ENCODE data around the gene SIVA1. TPM values are rescaled to one million over a fixed set of nuclear protein-coding genes. Genes with fewer than 3 reads are reported as not detected.
"Not testable (repeated sequence)": the region's sequence is repeated elsewhere in the genome, so short reads cannot be mapped to it uniquely, and the experiment has no call there.

The SIVA1 gene
- total and polyA plus RNA-seq, 9 donors: 2.4 to 385 (median 91.6) TPM

DNA sequence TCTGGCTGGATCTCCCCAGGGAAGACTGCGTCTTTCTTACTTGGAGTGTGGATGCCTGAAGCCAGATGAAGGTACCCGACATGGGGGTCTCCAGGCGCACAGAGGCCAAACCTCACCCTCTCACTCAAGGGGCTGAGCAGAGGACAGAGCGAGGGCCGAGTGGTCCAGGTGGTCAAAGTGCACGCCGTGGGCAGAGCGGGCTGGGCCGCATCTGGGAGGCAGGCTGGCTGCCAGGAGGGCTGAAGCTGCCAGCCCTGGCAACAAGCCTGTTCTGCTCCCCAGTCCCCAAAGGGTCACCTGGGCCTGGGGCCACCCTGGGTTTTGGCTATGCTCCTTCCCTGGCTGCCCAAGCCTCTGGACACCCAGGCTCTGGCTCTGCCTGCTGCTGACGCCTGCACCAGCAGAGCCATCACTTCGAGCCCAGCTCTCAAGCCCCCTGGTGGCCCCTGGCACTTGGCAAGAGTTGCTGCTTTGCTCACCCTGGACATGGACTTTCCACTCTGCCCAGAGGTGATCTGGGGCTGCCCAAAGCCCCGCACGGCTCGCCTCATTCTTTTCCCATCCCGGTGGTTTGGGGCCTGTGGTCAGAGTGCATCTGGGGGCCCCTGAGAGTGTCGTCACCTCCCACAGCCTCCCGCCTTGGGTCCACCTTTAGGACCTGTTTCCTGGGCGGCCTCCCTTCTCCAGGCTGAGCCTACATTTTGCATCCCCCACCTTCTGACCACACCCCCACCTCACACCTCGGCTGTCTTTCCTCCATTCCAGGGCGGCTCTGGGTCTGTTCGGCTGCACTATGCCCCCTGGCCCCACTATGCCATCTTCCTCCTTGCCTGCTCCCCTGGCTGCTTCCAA, 26.1 kb upstream of the SIVA1 start:
- no peak overlapping the region for H3K4me3 ChIP-seq
- H3K36me3 ChIP-seq: no peaks in the 10 kb centered on the region
- peaks cover 3% of the 10 kb centered on the region for H3K4me1 ChIP-seq (ENCODE audit: insufficient read depth)
- no peak overlapping the region for H3K27ac ChIP-seq
- intact Hi-C loops (cut with DNase I): no loop called here
- H3K9me3 ChIP-seq: no peaks in the 10 kb centered on the region
- H3K27me3 ChIP-seq: no peaks in the 10 kb centered on the region
- WGBS, 3 donors: 67 to 72% (median 71%) methylated on average over 21 of the region's 21 CpGs
- DNase-seq: no peak
- TF ChIP-seq POLR2A (IDR thresholded peaks at IDR 0.05): no peak
- TF ChIP-seq CTCF (IDR thresholded peaks at IDR 0.05): no peak
- TF ChIP-seq EP300 (IDR thresholded peaks at IDR 0.05): no peak

- DNase-seq: no peak
- Histone ChIP-seq H3K36me3 (no peaks in the 10 kb centered on the region), H3K4me3 (no peak overlapping the region), H3K9me3 (no peaks in the 10 kb centered on the region), H3K4me1 (ENCODE audit: insufficient read depth) (peaks cover 3% of the 10 kb centered on the region), H3K27me3 (no peaks in the 10 kb centered on the region), H3K27ac (no peak overlapping the region)
- TF ChIP-seq EP300 (IDR thresholded peaks at IDR 0.05): no peak
- no peak for TF ChIP-seq CTCF (IDR thresholded peaks at IDR 0.05)
- TF ChIP-seq POLR2A (IDR thresholded peaks at IDR 0.05): no peak
- intact Hi-C loops (cut with DNase I): no loop called here
- WGBS, 3 donors: 83 to 88% (median 86%) methylated on average over 17 of the region's 17 CpGs
Measured at GRCh38 chr14:104728631-104729030, 24.3 kb upstream of the SIVA1 start.

- H3K4me1 ChIP-seq (ENCODE audit: insufficient read depth); intact Hi-C loops (cut with DNase I): not testable (repeated sequence)
Measured at GRCh38 chr14:104729176-104729834, 23.6 kb upstream of the SIVA1 start.

GRCh38 chr14:104729835-104730181, 23.1 kb upstream of the SIVA1 start:
- Histone ChIP-seq H3K36me3 (no peaks in the 10 kb centered on the region), H3K27me3 (no peaks in the 10 kb centered on the region), H3K4me3 (no peak overlapping the region), H3K4me1 (ENCODE audit: insufficient read depth) (peaks cover under 1% of the 10 kb centered on the region), H3K27ac (no peak overlapping the region), H3K9me3 (no peaks in the 10 kb centered on the region)
- WGBS, 3 donors: 77 to 81% (median 78%) methylated on average over 16 of the region's 16 CpGs
- no peak for DNase-seq
- intact Hi-C loops (cut with DNase I): no loop called here
- TF ChIP-seq EP300 (IDR thresholded peaks at IDR 0.05) (no peak), POLR2A (IDR thresholded peaks at IDR 0.05) (no peak), CTCF (IDR thresholded peaks at IDR 0.05) (no peak)

More at GRCh38 chr14:104729176-104729834, 23.6 kb upstream of the SIVA1 start:
- H3K27ac ChIP-seq, H3K27me3 ChIP-seq, H3K36me3 ChIP-seq, H3K4me3 ChIP-seq, DNase-seq, H3K9me3 ChIP-seq: not testable (repeated sequence)
- WGBS, 3 donors: 85 to 87% (median 87%) methylated on average over 31 to 63 of the region's 73 CpGs

DNA sequence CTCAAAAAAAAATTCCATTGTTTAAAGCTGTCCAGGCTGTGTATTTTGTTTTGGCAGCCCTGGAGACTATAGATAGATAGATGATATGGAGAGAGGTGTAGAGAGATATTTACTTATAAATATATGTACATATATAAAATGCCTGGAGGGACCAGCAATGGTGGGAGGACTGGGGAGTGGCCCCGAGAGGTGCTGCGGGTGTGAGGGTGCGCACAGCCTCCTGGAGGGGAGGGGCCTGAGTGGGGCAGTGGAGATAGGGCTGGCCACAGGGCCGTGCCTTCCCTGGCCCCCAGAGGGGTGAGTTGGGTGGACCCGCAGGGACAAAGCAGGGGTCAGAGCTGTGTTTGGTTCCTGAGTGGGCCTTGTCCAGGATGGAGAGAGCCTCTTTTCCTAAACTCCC, 22.5 kb upstream of the SIVA1 start:
- no peak for DNase-seq
- intact Hi-C loops (cut with DNase I): no loop called here
- H3K27me3 ChIP-seq: no peaks in the 10 kb centered on the region
- 68 to 78% (median 72%) methylated on average over 5 of the region's 5 CpGs for WGBS, 3 donors
- TF ChIP-seq EP300 (IDR thresholded peaks at IDR 0.05): no peak
- TF ChIP-seq POLR2A (IDR thresholded peaks at IDR 0.05): no peak
- TF ChIP-seq CTCF (IDR thresholded peaks at IDR 0.05): no peak
- H3K9me3 ChIP-seq: no peaks in the 10 kb centered on the region
- H3K4me3 ChIP-seq: no peak overlapping the region
- no peak overlapping the region for H3K27ac ChIP-seq
- no peaks in the 10 kb centered on the region for H3K36me3 ChIP-seq
- H3K4me1 ChIP-seq (ENCODE audit: insufficient read depth): no peaks in the 10 kb centered on the region
